ENCODE data around the gene MMAB. TPM values are rescaled to one million over a fixed set of nuclear protein-coding genes. Genes with fewer than 3 reads are reported as not detected.

The MMAB gene
- total RNA-seq, 1 donor, result 34.4 TPM

DNA sequence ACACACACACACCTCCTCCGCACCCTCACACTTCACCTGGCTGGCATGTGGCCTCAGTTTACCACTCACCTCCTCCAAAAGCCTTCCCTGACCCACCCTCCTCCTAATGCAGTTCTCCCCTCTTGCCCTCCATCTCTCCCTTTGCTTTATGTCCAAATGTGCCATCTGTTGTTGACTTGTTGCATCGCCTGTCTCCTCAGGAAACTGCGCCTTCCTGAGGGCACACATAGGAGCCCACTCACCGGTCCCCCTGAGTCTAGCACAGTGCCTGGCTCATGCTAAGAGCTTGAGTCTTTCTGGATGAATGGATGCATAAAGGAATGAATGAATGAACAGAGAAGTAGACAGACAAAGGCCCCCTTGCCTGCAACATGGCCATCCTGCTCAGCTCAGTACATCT is 34.3 kb upstream of the MMAB start:
- Histone ChIP-seq H3K4me2 (ENCODE audit: insufficient read depth, low read length) (no peak overlapping the region), H3K36me3 (ENCODE audit: insufficient read depth, low read length) (no peaks in the 10 kb centered on the region), H2AFZ (ENCODE audit: low read length) (no peak overlapping the region), H3K4me1 (ENCODE audit: insufficient read depth, low read length) (no peaks in the 10 kb centered on the region), H3K27me3 (ENCODE audit: insufficient read depth, low read length) (peaks cover 16% of the 10 kb centered on the region), H3K9me3 (ENCODE audit: low read depth, low read length) (no peaks in the 10 kb centered on the region), H3K79me2 (ENCODE audit: insufficient read depth, low read length) (no peaks in the 10 kb centered on the region), H4K20me1 (ENCODE audit: insufficient read depth, low read length) (no peaks in the 10 kb centered on the region), H3K4me3 (ENCODE audit: insufficient read depth, low read length) (no peak overlapping the region), H3K27ac (ENCODE audit: low read depth, low read length) (no peak overlapping the region)
- no peak for DNase-seq (ENCODE audit: insufficient read length, low spot score, missing footprints)
- TF ChIP-seq, protein P1, sequence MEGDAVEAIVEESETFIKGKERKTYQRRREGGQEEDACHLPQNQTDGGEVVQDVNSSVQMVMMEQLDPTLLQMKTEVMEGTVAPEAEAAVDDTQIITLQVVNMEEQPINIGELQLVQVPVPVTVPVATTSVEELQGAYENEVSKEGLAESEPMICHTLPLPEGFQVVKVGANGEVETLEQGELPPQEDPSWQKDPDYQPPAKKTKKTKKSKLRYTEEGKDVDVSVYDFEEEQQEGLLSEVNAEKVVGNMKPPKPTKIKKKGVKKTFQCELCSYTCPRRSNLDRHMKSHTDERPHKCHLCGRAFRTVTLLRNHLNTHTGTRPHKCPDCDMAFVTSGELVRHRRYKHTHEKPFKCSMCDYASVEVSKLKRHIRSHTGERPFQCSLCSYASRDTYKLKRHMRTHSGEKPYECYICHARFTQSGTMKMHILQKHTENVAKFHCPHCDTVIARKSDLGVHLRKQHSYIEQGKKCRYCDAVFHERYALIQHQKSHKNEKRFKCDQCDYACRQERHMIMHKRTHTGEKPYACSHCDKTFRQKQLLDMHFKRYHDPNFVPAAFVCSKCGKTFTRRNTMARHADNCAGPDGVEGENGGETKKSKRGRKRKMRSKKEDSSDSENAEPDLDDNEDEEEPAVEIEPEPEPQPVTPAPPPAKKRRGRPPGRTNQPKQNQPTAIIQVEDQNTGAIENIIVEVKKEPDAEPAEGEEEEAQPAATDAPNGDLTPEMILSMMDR (IDR thresholded peaks at IDR 0.05; ENCODE audit: extremely low read depth, low read depth, low read length), result no peak

GRCh38 chr12:109606320-109607028 is 33.2 kb upstream of the MMAB start:
- no peaks in the 10 kb centered on the region for H3K36me3 ChIP-seq (ENCODE audit: insufficient read depth, low read length)
- no peak overlapping the region for H2AFZ ChIP-seq (ENCODE audit: low read length)

DNA sequence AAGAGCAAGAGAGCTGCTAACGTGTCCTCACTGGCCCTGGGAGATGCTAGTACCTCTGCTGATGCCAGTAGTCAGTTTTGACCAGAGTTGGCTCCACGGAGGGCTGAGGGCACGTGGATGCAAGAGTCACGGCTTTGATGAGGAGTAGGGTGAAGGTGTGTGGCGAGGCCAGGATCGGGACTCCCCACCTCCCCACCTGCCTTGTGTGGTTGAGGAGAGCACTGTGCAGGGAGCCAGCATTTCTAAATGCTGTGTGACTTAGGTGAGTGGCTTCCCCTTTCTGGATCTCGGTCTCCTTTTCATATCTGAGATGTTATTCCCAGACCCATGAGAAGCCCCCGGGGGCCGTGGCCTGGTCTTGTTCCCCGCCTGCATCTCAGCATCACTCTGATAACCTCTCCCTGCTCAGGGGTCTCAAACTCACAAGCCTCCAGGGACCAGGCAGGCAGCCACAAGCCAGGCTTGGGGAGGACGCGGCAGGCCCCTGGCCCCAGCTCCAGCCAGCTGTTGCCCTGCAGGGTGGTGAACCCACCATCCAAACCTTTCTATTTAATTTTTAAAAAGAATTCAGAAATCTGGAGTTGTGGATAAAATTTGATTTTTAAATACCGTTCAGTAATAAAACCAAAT is 32.4 kb upstream of the MMAB start:
- Histone ChIP-seq H3K27me3 (ENCODE audit: insufficient read depth, low read length) (peaks cover 9% of the 10 kb centered on the region), H3K27ac (ENCODE audit: low read depth, low read length) (no peak overlapping the region), H3K4me2 (ENCODE audit: insufficient read depth, low read length) (no peak overlapping the region), H3K9me3 (ENCODE audit: low read depth, low read length) (no peaks in the 10 kb centered on the region), H4K20me1 (ENCODE audit: insufficient read depth, low read length) (no peaks in the 10 kb centered on the region), H3K4me1 (ENCODE audit: insufficient read depth, low read length) (no peaks in the 10 kb centered on the region), H3K79me2 (ENCODE audit: insufficient read depth, low read length) (no peaks in the 10 kb centered on the region), H3K4me3 (ENCODE audit: insufficient read depth, low read length) (no peak overlapping the region), H3K36me3 (ENCODE audit: insufficient read depth, low read length) (no peaks in the 10 kb centered on the region), H2AFZ (ENCODE audit: low read length) (no peak overlapping the region)
- TF ChIP-seq, protein P1 (IDR thresholded peaks at IDR 0.05; ENCODE audit: extremely low read depth, low read depth, low read length), result no peak
- DNase-seq (ENCODE audit: insufficient read length, low spot score, missing footprints), result no peak

More at GRCh38 chr12:109606320-109607028, 33.2 kb upstream of the MMAB start:
- H3K79me2 ChIP-seq (ENCODE audit: insufficient read depth, low read length), result no peaks in the 10 kb centered on the region
- no peaks in the 10 kb centered on the region for H4K20me1 ChIP-seq (ENCODE audit: insufficient read depth, low read length)
- H3K27me3 ChIP-seq (ENCODE audit: insufficient read depth, low read length), result peaks cover 13% of the 10 kb centered on the region
- no peak for DNase-seq (ENCODE audit: insufficient read length, low spot score, missing footprints)
- no peak overlapping the region for H3K27ac ChIP-seq (ENCODE audit: low read depth, low read length)
- no peaks in the 10 kb centered on the region for H3K9me3 ChIP-seq (ENCODE audit: low read depth, low read length)
- H3K4me2 ChIP-seq (ENCODE audit: insufficient read depth, low read length), result no peak overlapping the region
- H3K4me3 ChIP-seq (ENCODE audit: insufficient read depth, low read length), result no peak overlapping the region
- H3K4me1 ChIP-seq (ENCODE audit: insufficient read depth, low read length), result no peaks in the 10 kb centered on the region
- TF ChIP-seq, protein P1 (IDR thresholded peaks at IDR 0.05; ENCODE audit: extremely low read depth, low read depth, low read length), result no peak

GRCh38 chr12:109605016-109605415 is 31.7 kb upstream of the MMAB start:
- no peak for DNase-seq (ENCODE audit: insufficient read length, low spot score, missing footprints)
- H3K4me1 ChIP-seq (ENCODE audit: insufficient read depth, low read length), result no peaks in the 10 kb centered on the region
- no peaks in the 10 kb centered on the region for H3K79me2 ChIP-seq (ENCODE audit: insufficient read depth, low read length)
- H3K27me3 ChIP-seq (ENCODE audit: insufficient read depth, low read length), result peaks cover 9% of the 10 kb centered on the region
- no peak overlapping the region for H2AFZ ChIP-seq (ENCODE audit: low read length)
- no peaks in the 10 kb centered on the region for H4K20me1 ChIP-seq (ENCODE audit: insufficient read depth, low read length)
- no peak overlapping the region for H3K27ac ChIP-seq (ENCODE audit: low read depth, low read length)
- H3K9me3 ChIP-seq (ENCODE audit: low read depth, low read length), result no peaks in the 10 kb centered on the region
- H3K4me2 ChIP-seq (ENCODE audit: insufficient read depth, low read length), result no peak overlapping the region
- H3K4me3 ChIP-seq (ENCODE audit: insufficient read depth, low read length), result no peak overlapping the region
- TF ChIP-seq, protein P1 (IDR thresholded peaks at IDR 0.05; ENCODE audit: extremely low read depth, low read depth, low read length), result no peak
- no peaks in the 10 kb centered on the region for H3K36me3 ChIP-seq (ENCODE audit: insufficient read depth, low read length)
